Stimulated activated CD4-positive, alpha-beta T cell treated with anti-CD3 and anti-CD28 coated beads, TNF-alpha, amount 100 ng/mL, for 1 hour (primary cell): ENCODE measurements around the gene AFF2.
"Not testable (repeated sequence)": the region's sequence is repeated elsewhere in the genome, so short reads cannot be mapped to it uniquely, and the experiment has no call there.

ENCODE experiments used
- DNase-seq, 3 donors: peaks; one replicate each; pipeline ENCODE4 v3.0.0-alpha.2; 2020; ENCODE audit warnings: low read depth in 3 of 3, low spot score in 1 of 3

The AFF2 gene

DNA sequence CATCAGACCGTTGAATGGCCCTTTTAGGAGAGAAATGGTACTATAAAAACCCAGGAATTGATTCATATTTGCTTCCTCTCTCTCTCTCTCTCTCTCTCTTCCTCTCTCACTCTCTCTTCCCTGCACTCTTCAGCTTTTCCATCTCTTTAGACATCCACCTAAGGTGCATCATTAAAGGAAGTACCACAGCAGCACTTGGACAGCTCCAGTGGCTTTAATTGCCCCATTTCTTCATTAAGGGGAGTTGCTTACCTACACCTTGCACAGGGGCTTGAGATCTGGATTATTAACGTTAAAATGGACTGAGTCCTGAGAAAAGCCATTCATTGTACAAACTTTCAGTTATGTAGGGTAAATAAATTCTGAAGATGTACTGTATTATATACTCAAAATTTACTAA is 323.6 kb downstream of the AFF2 start:
- no peak for DNase-seq

DNA sequence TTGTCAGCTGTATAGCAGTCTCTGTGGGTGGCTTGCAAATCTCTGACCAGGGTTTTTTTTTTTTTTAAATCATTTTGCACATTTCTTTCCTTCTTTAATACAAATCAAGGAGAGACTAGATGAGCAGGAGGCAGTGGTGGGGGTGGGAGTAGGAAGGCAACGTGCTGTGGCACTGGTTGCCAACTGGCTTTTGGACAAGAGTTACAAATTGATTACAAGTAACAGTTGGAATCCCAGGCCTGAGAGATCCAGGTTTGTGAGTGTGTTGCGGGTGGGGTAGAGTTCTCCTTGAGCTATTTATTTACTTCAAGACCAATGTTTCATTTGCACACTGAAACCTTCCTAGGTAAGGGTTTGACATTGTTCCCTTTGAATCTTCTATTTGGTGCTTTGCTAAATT is 325.3 kb downstream of the AFF2 start:
- DNase-seq: no peak

DNA sequence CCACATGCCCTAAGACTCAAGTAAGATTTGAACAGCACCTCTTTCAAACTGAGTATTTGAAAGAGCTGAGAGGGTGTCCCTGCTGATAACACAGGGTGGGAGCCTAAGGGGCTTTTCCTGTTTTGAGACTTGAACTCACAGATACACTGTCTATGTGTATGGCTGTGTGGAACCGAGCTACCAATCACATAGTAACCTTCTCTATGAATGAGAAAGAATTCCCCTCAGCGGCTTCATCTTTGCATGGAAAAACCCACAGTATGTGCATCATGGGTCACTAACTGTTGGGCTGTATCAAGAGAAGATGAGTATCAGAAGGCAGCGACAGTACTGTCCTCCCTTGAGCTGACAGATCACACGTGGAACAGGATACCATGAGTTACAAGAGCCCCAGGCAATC is 336.3 kb downstream of the AFF2 start:
- no peak for DNase-seq

DNA sequence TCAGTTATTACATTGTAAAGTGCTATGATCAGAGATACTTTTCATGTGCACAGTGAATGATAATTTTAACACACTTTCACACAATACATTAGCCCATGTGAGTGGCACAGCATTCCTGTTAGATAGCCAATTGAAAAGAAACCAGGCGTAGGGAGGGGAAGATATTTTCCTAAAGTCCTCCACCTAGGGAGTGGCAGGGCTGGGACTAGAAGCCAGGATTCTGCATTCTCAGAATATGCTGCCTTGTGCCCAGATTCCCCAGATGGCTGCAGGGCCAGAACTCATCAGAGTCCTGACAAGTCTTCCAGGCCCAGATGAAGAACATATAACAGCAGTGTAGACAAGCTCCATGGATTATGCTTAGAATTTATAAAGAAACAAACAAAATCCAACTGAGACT is 350.2 kb downstream of the AFF2 start:
- no peak for DNase-seq

DNA sequence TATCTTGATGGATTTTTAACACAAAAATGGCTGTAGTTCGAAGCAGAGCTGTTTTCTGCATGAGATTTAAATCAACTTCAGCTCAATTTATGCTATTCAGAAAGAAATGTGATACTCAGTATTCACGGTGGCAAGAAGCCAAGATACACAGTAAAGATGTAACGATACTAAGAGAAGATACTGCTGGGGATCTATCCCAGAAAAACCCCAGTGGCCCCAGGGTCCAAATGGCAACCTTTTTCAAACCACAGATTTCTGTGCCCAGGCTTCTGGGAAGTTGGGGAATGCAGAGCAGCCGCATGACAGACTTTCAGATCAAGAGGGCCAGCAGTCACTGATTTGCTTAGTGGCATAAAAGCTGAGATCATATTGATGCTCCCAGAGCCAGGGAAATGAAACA is 353.9 kb downstream of the AFF2 start:
- DNase-seq: no peak

DNA sequence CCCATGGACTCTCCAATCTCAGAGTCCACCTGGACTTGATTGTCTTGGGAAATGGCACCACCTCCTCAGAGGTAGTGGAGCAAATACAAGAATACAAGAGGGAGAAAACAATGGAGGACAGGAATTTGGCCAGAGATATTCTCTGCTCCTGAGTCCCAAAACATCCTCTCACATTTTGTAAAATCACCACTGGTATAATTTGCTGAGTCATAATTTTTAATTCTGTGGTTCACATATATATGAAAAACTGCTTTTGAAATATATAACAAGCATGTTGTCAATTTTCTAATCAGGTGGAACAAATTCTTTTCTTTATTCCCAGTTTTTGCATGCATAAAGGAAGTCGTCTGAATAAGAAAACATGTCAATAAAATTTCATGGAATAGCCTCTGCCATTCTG is 356.1 kb downstream of the AFF2 start:
- no peak for DNase-seq

DNA sequence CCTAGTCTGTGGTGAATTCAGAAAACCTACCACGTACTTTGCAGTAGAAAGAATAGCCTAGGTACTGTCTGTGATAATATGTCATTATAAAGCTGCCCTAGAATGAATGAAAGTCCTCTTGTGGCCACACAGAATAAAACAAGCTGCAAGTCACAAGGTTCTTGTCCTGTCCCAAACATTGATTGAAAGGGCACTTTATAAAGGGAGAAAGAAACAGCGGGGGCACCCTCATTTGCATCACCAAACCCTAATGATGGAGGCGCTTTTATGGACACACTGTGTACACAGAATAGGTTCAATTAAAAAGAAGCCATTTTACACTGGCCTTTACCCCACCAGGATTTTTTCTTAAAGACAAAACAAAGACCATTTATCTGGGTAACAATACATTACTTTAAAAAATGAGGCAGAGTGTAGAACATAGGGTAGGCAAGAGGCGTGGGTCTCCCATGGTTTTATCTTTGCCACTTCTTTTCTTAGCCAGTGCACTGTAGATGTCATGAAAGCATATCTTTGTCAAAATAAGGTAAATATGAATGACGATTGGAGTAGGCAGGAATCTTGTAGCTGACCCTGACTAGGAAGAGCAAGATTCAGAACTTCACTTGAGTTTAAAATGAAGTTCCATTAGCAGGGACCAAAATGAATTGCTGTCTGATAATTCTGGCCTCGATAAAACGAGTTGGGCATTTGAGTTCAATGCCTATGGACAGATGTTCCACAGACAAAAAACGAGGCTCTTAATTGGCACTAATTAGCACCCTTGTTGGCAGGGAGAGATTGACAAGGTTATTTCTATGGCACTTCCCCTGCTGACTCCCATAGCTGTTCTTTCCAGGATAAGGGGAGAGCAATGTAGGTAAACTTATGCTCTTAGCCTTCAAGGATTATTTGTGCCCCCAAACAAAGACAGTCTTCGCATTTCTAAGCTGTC is 365.1 kb downstream of the AFF2 start:
- DNase-seq: no peak

DNA sequence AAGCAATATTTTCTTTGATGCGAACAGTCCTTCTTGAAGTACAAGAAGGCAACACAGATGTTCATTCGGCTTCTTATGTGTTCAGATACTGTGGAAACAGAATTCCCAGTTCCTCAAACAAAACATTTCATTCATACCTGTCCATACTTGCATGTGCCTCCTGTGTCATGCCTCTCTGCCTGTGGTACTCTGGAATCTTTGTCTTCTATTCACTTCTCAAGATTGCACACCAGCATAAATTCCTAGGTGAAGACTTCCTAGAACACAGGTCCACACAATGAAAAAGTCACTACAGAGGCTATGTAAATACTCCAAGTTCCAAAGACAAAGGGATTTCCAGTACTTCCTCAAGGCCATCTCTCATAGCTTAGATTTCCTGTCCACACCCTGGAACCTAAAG is 367.2 kb downstream of the AFF2 start:
- DNase-seq: no peak

DNA sequence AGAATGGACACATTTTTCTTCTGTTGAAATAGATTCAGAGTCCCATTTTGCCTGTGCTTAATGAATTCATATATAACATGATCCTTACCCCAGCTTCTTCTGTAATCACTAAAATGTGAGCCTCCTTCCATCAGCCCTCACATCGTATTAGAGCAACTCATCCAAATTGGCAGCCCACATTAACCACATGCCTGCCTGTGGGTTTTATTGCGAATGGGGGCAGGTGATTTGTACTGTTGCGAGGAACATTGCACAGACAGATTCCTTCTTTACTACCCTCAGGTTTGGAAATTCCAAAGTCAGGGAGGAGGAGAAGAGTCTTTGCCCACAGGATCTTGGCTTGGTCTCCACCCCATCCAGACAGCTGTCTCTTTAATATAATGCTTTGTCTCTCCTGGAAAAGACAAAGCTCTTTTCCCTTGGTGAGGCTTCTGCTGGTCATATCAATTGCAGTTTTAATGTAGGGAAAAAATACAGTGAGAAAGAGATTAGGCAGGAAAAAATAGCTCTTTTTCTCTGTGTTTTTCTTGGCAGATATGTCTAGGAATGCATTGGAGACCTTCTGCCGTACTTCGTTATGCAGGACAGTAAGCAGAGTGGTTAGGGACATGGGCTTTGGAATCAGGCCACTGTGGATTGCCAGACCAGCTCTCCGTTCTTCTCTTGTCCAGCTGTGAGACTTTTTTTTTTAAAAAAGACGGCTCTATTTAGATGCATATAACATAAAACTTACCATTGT is 371.2 kb downstream of the AFF2 start:
- no peak for DNase-seq

DNA sequence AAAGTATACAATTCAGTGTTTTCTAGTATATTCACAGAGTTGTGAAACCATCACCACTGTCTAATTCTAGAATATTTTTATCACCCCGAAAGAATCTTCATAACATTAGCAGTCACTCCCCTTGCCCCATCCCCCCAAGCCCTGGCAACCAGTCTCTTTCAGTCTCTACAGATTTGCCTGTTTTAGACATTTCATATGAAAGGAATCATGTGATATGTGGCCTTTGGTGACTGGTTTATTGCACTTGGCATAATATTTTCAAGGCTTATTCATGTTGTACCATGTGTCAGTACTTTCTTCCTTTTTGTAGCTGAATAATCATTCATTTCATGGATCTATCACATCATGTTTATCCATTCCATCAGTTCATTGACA is 371.7 kb downstream of the AFF2 start:
- DNase-seq: no peak

DNA sequence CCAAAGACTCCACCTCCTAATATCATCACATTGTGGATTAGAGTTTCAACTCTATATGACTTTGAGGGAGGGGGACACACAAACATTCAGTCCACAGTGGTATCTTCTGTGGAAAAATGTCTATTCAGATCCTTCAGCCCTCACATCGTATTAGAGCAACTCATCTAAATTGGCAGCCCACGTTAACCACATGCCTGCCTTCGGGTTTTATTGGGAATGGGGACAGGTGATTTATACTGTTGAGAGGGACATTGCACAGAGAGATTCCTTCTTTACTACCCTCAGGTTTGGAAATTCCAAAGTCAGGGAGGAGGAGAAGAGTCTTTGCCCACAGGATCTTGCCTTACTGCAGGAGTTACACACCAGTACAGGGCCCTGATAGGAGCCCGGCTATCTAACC is 372.5 kb downstream of the AFF2 start:
- DNase-seq: no peak

DNA sequence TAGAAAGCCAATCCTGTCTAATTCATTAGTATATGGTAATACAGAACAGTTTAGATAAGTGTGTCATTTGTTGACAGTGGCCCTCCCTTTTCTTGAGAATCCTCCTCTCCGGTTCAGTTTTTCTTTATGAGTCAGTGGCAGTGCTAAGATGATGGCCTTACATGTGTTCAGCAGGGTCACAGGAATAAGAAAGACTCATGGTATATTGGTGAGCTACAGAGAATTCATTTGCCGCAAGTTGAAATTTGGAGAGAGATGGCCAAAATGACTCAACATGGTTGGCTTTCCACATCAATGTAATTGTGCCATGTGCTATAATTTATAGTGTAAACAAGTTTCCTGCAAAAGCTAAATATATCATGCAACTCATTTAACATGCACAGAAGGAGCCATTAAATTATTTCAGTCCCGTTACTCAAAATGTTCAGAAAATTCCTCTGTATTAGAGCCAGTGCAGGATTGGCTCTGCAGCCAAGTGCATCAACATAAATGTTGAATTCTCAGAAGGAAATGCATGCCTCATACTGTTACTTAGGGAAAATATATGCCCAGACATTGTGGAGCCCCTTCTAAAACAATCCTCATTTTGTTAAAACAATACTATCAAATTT is 374.3 kb downstream of the AFF2 start:
- DNase-seq: no peak

DNA sequence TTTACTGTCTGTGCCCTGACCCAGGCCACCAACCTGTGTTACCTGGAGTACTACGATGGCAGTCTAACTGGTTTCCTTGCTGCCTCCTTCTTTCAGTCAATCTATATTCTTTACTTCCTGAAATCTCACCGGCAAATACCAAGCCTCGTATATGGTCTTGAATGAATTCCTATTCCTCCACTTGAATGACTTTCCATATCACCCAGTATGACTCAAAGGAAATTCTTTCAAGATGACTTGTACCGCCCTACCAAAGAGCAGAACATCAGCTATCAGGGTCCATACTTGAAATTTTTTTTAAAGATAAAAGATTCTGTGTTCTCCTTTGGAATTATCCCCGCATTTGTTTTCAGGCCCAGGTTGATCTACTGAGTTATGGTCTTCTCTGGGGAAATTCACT is 378.0 kb downstream of the AFF2 start:
- DNase-seq: no peak

DNA sequence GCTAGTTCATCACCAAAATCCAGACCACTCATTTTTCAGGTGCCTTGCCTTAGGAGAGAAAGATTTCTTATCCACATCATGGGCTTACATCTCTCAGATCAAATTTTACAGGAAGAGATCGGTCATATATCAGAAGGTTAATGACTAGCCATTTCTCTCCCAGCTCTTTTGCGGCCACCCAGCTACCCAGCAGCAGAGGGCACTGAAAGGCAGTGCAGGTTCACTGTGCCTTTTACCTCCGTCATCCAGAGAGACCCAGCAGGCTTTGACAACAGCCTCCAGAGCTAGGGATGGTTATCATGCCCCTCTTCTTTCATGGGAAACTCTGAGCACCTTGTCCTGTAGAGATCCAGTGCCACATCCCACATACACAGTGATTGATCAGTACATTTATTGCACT is 384.8 kb downstream of the AFF2 start:
- DNase-seq: no peak

DNA sequence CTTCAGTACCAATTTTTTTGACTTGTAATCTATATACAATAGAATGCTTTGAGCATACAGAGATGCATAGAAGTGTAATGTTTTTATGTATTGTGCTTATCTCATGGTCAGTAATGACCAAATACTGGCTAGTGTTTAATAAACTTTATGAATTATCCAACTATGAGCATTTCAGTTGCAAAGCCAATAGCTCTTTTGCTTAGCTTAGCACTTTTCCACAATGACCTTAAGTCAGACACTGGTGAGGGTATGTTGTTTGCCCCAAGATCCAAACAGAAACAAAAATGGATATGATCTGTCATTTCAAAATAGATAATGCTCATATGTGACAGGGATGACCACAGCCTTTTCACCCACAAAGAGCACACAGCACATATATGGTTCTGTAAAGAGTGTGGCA is 393.0 kb downstream of the AFF2 start:
- no peak for DNase-seq

DNA sequence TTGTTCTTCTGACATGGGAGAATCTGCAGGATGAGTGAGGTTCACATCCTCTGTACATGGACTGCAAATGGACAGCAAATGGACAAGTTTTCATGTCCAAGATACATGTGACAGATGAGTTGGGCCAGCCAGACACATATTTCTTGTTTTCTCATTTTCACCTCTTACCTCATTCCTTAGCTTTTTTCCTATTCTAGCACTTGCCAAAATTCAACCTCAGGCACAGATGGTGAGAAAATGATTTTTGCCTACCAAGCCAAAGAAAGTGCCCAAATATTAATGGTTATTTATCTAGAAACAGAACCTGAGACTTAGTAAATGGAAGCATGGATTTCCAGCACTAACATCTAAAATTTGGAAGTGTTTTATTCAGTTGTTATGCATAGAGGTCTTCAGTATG is 402.2 kb downstream of the AFF2 start:
- no peak for DNase-seq

DNA sequence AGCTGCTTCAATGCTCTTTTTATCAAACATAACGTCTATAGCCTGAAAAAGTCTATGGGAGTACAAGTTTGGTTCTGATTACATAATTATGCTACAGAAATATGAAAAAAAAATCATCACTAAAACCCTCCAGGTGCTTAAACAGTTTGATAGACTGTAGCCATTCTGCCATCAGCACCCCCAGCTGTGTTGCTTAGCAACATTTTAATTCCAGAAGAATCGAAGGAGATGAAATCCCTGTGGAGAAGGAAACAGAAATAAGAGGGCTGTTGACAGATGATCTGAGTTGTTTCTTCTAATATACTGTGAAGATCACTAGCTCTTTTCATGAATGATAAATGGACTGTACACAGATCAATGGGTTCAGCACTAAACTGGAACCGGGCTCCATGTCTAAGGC is 402.8 kb downstream of the AFF2 start:
- DNase-seq: no peak

DNA sequence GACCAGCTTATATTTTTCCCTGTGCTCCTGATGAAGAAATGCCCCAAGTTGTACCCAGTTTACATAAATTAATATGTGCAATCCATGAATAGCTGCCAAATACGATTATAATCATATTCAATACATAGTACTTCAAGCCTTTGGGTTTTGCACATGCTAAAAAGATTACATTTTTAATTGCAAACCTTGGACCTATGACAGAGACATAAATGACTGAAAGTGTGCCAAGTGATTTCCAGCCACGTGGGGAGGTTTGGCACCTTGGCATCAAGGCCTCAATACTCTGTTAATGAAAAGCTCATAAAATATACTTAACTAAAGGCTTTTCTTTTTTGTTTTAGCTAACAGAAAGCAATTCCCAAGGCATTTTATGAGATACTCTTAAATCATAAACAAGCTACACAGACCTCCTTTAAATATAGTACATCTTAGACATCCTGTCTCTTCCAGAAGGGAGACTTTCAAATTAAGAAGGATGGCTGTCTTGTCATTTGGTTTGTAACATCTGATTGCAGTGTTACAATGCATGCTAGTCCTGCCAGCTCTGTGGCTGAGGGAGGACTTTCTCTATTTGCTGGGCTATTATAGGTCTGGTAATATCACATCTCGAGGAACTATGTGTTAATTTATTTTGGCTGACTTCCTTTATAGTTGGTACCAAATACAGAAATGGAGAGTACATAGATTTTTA is 404.1 kb downstream of the AFF2 start:
- no peak for DNase-seq

DNA sequence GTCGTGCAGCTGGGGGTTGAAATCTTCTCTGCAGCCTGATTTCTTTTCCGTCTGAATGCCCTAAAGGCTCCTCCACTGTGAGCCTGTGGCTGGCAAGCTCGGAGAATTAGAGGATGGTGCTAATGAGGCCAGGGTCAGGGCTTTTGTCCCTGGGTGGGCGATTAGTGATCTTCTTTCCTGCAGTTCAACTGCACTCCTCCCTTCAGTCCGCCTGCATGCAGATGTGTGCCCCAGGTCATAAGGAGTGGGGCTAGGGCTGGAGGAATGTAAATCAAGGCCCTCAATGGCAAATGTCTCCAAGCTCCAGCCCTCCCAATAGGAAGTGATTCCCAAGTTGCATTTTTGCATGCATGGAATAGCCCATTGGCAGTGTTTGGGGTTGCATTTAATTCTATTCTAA is 405.0 kb downstream of the AFF2 start:
- no peak for DNase-seq

DNA sequence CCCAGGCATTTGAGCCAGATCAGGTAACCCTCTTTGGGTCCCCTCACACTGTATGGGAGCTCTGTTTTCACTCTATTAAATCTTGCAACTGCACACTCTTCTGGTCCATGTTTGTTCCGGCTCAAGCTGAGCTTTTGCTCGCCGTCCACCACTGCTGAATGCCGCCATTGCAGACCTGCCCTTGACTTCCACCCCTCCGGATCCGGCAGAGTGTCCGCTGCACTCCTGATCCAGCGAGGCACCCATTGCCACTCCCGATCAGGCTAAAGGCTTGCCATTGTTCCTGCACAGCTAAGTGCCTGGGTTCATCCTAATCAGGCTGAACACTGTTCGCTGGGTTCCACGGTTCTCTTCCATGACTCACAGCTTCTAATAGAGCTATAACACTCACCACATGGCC is 406.2 kb downstream of the AFF2 start:
- not testable (repeated sequence) for DNase-seq

DNA sequence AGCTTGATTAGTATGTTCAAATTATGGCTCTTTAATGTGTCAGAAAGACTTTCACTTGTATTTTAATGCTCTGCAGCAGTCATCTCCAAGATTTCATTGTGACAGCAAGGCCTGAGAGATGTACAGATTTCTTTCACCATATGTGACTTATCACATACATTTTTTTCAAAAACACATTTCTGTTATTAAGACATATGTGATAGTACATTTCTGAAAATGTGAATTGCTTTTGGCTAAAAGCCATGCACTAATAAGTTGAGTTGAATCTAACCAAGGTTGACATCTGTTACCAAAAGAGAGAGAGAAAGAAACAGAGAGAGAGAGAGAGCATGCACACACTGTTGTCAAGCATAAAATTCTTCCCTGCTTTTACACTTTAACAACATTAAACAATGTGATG is 409.3 kb downstream of the AFF2 start:
- DNase-seq: no peak

DNA sequence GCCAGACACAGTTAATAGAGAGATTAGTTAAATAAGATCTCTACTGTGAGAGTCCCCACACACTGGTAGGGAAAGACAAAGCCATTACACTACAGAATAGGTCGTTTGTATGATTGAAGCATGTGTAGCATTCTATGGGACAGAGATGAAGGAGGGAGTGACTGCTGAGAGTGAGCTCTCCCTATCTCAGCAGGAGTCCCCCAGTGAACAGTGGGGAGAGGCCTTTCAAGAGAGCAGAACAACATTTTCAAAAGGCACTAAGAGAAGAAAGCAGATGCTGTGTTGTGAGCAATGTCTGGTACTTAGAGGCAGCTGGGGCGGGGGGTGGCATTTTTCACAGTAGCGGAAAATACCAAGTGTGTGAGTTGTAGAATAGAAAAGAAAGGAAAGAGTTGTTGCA is 413.6 kb downstream of the AFF2 start:
- DNase-seq: no peak
